ENCODE results near the gene DENND4A.
"Not testable (repeated sequence)": the region's sequence is repeated elsewhere in the genome, so short reads cannot be mapped to it uniquely, and the experiment has no call there.

Gene DENND4A

DNA sequence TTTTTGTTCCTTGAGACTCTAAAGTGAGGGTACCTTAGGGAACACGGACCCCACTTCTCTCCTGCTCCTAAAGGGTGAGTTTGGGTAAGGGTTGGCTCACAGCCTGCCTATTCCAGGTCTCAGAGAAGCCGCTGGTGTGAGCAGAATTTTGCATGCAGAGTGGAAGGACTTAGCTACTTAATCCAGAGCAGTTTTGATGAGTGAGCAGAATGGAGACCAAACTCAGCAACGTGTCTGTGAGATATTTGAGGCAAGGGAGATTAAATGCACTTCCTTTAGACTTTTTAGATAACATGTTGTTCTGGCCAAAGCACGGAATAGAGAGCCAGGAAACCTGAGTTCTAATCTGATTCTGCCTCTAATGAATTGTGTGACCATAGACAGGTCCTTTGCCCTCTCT, 165.2 kb downstream of the DENND4A start:
- DNase-seq, result no peak

DNA sequence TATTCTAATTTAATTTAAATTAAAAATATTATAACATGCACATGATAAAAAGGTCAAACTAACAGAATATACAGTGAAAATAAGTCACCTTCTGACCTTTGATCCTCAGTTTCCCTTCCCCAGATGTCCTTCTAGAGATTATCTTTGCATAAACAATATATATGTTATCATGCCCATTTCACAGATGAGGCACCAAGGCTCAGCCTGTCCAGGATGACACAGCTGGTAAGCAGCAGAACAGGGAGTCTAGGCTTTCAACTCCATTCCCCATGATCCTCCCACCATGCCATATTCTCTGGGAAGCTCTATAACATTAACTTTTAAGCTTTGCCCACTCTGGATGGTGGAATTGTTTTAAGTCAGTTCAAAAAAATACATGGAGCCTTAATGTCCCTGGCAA, 169.0 kb downstream of the DENND4A start:
- no peak for DNase-seq

DNA sequence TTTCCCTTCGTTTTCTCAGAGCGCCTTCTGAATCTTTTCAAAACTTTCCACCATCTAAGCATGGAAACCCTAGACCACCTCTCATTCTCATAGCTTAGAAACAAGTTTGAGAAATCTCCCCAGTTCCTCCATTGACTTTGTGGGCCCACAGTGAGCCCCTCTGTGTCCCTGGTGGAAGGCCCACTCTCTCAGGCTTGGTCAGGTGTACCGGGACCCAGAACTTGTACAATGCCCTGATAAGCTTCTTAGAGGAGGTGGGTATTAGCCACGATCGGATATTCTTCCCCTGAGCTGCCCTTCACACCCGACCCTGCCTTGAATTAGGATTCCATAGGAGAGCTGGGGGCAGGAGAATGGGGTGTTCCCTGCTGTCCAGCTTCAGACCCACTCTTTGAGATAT, 170.5 kb downstream of the DENND4A start, which contains the start of gene SLC24A1:
Gene SLC24A1 (plus strand): TSS at position 301 of the 400 bp plus-strand sequence. CDS start 2,143 bp downstream, outside the sequence.
- DNase-seq, result no peak

DNA sequence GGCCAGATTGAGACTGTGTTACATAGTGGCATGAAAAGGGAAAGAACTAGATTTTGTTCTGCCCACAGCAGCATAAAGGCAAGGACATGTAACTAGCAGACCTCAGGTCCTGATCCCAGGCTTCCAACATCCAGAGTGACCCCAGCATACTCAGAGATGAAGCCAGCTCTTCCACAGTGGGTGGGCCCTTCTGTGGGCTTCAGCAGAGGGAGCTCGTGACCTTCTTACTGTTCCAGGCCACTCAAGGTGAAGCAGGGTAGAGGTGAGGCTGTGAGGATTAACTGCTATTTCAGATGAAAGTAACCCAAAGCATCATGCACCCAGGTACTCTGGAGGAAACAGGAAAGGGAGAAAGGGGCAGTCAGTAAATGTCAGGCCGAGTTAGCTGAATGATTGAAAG, 171.3 kb downstream of the DENND4A start:
- no peak for DNase-seq

DNA sequence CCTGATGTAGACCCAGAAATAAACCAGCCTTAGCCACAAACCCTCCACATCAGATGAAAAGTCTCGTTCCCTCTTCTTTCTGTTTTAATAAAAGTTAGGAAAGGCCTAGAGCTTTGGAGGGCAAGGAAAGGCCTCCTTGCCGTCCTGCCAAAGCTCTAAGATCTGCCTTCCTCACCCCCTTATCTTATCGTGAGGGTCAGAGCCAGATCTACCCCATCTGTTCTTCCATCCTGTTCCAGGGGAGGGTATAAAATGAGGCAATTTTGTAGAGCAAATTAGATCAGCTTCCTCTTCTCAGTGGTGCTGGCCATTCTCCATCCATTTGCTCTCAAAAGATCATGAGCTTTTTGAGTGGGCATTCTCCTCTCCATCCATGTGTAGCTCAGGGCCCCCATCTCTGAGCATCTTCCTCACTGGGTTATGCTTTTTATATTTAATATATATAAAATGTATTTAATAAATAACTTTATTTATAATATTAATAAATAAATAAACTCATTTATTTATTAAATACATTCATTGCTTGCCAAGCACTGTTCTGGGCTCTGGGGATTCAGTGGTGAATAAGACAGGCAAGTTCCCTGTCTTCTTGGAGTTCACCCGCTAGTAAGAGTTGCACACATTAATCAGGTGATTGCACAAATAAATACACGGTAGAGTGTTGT, 172.3 kb downstream of the DENND4A start:
- no peak for DNase-seq

DNA sequence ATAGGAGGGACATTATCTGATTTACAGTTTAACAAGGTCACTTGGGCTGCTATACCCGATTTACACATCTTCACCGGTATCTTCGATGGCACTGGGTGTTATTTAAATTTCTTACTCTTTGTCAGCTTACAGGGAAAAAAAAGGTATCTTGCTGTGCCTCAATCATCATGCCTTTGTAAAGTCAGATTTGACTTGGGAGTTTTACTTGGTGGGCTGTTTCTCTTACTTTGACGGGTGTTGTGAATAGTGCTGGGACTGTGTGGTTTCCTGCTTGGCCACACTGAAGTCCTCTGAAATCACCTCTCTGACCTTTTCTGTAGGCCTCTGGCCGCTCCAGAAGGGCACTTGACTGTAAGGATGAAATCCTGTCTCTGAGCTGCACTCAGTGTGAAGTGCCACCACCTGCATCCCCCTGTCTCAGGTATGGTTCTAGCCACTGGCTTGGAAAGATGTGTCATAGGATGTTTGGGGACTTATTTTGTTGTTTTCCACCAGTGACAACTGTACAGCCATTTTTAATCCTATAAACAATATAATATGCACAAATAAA, 173.5 kb downstream of the DENND4A start:
- no peak for DNase-seq

DNA sequence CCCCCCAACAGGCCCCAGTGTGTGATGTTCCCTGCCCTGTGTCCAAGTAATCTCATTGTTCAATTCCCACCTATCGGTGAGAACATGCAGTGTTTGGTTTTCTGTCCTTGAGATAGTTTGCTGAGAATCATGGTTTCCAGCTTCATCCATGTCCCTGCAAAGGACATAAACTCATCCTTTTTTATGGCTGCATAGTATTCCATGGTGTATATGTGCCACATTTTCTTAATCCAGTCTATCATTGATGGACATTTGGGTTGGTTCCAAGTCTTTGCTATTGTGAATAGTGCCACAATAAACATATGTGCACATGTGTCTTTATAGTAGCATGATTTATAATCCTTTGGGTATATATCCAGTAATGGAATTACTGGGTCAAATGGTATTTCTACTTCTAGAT, 176.2 kb downstream of the DENND4A start:
- not testable (repeated sequence) for DNase-seq

DNA sequence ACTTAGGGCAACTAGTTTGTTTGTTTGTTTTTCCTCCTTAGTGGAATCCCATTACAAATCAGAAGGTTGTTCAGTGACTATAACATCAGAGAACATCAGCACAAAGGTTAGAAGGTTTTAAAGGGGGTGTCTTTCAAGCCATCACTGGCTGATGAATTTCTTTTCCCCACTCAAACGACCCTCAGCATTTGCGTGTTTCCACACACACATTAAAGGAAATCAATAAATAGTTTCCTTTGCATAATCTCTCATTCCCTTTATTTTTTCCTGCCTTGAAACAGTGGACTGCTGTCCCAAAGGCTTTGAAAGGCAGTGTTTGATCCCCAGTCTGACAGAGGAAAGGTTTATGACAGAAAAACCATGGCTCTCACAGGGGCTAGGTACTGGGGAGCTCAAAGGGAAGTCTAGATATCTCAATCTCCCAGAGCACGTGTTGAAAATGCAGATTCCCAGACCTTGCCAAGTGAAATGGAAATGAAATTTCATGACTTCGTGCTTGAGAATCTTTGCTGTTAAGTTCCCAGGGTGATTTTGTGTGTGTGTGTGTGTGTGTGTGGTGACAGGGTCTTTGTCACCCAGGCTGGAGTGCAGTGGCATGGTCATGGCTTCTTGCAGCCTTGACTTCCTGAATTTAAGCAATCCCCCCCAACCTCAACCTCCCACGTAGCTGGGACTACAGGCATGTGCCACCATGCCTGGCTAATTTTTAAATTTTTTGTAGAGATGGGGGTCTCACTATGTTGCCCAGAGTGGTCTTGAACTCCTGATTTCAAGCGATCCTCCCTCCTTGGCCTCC, 178.9 kb downstream of the DENND4A start:
- DNase-seq, result no peak

DNA sequence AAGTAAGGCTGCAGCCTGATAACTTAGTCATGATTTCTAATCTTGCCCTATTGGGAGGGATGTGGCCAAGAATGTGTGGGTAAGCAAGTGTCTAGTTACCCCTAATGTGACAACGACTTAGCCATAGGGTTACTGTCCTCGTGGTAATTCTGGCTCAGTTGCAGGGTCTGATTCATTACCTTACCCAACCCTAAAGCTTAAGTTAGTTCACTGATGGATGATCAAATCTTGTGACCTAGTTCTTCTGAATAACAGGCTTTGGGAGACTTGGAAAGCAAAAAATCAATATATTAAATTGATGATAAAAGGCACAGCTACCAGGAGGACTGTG, 179.5 kb downstream of the DENND4A start:
- DNase-seq, result no peak

DNA sequence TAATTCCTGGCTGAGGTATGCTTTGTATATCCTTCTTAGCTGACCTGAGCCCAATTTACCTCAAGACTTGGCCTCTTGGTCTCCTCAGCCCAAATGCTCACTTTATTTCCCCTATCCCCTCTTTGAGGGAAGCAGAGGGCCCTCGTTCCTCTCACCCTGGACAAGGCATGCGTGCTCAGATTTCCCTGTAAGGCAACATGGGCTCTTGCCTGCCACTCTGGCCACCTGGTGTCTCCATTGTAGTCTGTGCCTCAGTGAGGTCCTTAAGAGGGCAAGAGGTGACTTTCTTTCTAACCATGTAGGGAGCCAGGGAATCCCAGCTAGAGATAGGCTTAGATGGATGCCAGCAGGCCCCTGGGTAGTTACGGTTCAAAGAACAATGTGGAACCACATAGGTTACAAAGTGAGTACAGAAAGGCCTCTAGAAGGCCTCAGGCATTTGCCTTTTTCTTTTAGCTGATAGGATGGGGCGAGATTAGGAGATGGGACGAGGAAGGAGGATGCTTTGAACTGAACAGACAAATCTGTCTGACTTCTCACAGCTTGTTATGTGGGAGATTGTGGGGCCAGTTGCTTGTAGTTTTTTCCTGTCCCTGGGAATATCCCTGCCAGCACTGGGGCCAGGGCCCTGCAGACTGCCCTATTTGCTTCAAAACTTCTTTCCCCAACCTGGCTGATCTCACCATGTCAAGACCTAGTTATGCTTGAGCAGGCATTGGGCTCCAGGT, 180.0 kb downstream of the DENND4A start:
- no peak for DNase-seq

DNA sequence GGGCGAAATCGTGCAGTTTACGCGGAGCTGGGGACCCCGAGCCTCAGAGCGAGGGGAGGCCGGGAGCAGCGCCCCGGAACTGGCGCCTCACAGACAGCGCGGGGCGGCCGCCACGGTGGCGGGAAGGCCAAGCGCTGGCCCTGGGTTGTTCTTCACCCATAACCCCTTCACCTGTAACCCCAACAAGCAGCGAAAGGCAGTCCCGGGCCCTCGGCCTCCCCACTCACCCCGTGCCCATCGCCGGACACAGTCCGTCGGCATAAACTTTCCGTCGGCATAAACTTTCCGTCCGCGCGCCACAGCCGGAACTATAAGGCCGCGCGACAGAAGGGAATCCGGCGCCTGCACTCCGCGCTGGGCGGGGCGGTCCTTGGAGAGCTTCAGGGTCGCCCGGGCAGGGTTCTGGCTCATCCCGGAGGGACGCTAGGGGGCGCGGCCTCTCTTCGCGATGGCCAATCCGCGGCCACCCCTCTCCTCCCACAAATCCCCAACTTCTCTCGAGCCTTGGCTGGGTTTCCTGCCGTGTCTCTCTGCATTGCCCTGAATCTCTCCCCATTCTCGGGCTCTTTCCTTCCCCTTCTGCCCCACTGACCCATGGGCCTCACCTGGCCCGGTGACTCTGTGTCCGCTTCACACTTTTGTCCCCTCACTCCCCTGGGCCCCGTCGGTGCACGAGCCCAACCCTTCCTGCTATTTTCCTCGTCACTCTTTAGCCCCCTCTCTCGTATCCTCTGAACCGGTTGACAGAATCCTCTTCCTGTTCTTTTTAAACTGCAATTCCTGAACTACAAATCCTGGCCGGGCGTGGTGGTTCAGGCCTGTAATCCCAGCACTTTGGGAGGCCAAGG, 181.0 kb downstream of the DENND4A start, which contains the start of gene INTS14:
Gene INTS14 (minus strand): TSS at position 261 of the 848 bp plus-strand sequence. CDS start 3,751 bp downstream, outside the sequence.
- DNase-seq, result peak; percentile 84

All from NCI-H1436 treated with DMSO at 0.1 percent for 48 hours (cell line).